ENCODE results near the gene MSRB2. TPM values are rescaled to one million over a fixed set of nuclear protein-coding genes. Genes with fewer than 3 reads are reported as not detected.
A peak's percentile ranks its signal among the peaks of the same experiment; 100 is the strongest.

The MSRB2 gene
- polyA plus RNA-seq, 4 donors: 42.2 to 52.0 (median 47.2) TPM

DNA sequence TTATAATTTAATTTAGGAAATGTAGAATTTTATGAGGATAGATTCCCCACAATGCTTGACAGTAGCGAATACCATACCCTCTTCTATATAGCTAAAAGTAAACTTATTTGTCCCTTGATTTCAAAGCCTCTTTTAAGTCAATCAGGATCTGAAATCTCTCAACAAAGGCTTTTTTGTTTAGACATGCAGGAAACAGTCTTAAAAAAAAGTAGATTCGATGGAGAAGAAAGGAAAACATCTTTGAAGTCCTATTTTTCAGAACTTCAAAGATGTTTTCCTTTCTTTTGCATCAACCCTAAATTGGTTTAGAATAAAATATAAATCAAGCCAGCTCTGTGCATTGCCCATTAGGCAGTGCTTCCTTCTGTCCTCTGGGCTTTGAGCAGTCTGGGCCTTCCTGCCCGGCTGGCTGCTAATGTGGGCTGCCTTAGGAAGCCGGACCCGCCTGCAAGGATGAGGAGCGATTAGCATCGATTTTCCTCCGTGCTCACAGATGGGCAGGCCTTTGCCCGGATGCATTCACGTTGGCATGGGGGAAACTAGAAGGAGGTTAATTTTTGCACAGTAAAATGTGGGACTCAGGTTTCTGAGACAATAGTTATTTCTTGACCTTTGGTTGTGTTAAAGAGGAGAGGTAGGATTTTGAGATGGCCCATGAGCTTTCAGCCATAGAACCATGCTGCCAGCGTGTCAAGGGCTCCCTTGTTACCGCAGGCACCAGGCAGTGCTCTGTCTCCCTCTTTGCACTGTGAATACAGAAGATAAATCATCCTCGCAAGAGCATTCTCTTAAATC lies 15.5 kb downstream of the MSRB2 start:
- DNase-seq (ENCODE audit: low read depth in 4 of 4, low spot score in 2 of 4): no peak

DNA sequence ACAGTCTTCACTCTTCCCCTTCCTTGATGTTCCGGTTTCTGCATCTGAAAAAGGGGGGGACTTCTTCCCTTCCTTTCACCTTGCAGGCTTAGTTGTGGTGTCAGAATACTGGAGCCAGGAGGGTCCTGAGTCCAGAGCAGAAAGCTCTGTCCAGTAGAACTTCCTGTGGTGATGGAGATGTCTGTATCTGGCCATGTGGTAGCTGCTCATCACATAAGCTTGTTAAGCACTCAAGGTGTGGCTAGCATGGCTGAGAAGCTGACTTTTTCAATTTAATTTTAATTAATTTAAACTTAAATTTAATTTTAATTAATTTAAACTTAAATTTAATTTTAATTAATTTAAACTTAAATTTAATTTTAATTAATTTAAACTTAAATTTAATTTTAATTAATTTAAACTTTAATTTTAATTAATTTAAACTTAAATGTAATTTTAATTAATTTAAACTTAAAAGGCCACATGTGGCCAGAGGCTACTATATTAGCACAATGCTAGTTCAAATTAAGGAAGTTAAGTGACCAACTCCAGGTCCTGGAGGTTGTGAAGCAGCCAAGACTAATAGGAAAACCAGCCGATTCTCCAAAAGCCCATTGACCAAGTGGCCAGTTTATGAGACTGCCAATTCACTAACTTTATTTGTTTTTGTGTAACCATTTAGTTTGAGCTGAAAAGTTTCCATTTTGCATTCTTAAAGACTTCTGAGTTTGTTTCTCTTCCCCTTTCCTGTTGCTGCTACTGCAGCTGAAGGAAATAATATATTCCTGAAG lies 16.3 kb downstream of the MSRB2 start:
- no peak for DNase-seq (ENCODE audit: low read depth in 4 of 4, low spot score in 2 of 4)

DNA sequence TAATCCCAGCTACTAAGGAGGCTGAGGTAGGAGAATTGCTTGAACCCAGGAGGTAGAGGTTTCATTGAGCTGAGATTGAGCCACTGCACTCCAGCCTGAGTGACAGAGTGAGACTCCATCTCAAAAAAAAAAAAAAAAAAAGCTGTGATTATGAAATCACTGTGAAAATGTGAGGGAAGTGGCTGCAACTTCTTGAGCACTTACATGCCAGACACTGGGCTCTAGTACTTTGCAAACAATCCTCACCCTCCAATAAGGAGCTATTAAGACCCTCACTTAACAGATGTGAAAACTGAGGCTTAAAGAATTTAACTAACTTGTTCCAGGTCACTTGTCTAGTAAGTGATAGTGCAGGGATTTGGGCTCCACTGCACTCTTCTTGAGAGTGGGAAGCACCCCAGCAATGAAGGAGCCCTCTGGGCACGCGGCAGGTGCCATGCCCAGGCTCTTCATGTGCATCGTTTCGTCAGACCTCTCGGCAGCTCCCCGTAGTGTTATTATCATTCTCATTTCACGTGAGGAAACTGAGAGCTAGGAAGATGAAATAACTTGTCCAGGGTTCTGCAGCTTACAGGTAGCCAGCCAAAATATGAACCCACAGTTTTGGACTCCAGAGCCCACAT lies 19.0 kb downstream of the MSRB2 start:
- DNase-seq (ENCODE audit: low read depth in 4 of 4, low spot score in 2 of 4): no peak

DNA sequence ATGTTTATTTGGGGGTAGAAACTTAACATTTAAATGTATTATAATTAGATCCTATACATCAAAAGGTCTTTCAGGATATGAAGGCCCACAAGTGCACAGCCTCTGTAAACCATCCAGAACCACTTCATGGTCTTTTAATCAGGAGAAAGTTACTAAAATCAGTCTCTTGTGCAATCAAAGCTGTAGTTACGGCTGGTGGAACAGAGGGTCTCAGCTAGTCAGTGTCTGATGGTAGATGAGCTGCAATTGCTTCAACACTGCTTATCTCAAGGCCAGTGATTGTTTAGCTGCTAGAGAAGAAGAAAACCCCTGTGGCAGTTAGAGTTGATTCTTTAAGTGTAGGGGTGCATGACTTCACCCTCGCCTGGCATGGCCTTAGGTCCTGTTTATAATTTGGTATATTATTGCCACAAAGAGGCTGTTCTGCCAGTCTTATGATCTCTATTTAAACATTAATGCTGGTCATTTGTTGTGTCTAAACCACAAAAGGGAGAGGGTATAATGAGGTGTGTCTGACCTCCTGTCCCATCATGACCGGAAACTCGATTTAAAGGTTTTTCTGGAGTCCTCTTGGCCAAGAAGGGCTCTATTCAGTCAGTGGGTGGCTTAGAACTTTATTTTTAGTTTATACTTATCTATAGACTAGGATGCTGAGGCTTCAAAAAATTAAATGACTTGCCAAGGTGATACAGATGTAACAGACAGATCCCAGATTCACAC lies 21.3 kb downstream of the MSRB2 start:
- no peak for DNase-seq (ENCODE audit: low read depth in 4 of 4, low spot score in 2 of 4)

DNA sequence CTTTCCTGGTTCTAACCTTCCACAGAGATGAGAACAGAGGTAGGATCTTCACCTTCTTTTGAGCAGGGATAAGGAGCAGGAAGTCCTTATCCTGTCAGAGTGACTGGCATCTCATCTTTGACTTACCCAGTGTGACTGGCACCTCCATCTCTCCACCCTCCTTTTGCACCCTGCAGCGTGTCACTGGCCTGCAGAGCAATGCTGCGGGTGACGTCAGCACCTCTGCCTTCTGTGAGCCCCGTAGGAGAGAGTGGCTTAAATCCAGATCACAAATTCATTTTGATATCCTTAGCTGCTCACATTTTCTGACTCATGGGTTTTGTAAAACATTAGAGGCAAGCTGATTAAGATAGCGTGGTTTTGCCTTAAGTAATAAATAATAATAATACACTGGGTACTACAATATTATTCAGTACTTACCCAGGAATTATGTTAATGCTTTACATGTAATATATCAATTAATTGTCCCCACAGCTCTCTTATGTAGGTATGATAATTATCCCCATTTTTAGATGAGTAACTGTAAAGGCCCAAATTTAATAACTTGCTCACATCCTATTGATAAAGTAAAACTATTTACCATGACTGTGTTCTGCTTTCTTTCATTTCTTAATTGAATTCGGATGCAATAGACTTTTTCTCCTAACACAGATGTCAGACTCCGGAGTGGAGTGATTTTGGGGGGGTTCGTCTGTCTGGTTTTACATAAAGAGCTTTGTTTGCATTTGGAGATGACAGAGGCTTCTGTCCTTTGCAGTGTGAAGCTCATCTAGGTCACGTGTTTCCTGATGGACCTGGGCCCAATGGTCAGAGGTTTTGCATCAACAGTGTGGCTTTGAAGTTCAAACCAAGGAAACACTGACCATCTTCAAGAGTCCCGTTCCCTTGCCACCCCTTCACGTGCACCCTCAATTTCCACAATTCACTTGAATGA lies 24.9 kb downstream of the MSRB2 start:
- DNase-seq (ENCODE audit: low read depth in 4 of 4, low spot score in 2 of 4): no peak

DNA sequence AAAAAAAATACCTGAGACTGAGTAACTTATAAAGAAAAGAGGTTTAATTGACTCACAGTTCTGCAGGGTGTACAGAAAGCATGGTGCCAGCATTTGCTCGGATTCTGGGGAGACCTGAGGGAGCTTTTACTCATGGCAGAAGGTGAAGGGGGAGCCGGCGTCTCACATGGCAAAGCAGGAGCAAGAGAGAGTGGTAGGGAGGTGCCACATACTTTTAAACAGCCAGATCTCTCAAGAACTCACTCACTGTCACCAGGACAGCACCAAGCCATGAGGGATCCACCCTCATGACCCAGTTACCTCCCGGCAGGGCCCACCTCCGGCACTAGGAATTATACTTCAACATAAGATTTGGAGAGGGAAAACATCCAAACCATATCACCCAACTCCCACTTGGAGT lies 25.8 kb downstream of the MSRB2 start:
- DNase-seq (ENCODE audit: low read depth in 4 of 4, low spot score in 2 of 4): no peak

DNA sequence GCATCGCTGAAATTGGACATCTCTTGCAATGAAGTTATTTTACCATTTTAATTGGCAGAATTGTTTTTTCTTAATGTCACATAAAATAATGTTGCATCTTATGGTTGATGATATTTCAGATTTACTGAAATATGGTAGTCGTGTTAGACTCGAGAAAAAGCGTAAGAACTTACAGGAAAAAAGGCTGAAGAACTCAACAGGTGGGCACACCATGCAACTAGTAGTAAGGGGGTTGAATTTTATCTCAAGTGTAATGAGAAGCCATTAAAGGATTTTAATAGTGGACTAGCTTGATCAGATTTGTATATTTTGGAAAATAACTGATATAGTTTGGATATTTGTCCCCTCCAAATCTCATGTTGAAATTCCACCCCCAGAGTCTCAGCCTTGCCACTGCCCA lies 41.1 kb downstream of the MSRB2 start:
- no peak for DNase-seq (ENCODE audit: low read depth in 4 of 4, low spot score in 2 of 4)

DNA sequence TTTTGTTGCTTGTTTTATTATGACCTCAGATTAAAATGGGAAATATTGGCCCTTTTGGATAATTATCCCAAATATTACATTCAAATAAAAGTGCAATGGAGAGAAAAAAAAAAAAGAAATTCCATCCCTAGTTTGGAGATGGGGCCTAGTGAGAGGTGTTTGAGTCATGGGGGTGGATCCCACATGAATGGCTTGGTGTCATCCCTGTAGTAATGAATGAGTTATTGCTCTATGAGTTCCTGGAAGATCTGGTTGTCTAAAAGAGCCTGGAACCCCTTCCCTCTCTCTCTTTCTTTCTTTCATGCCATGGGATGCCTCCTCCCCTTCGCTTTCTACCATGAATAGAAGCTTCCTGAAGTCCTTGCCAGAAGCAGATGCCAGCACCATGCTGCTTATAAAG lies 44.3 kb downstream of the MSRB2 start:
- DNase-seq (ENCODE audit: low read depth in 4 of 4, low spot score in 2 of 4): no peak

DNA sequence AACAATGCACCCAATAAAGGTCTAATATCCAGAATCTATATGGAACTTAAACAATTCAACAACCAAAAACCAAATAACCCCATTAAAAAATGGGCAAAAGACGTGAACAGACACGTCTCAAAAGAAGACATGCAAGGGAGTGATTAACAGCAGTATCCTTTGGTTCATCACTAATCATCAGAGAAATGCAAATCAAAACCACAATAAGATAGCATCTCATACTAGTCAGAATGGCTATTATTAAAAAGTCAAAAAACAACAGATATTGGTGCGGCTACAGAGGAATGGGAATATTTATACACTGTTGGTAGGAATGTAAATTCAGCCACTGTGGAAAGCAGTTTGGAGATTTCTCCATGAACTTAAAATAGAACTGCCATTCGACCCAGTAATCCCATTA lies 46.6 kb downstream of the MSRB2 start:
- no peak for DNase-seq (ENCODE audit: low read depth in 4 of 4, low spot score in 2 of 4)

DNA sequence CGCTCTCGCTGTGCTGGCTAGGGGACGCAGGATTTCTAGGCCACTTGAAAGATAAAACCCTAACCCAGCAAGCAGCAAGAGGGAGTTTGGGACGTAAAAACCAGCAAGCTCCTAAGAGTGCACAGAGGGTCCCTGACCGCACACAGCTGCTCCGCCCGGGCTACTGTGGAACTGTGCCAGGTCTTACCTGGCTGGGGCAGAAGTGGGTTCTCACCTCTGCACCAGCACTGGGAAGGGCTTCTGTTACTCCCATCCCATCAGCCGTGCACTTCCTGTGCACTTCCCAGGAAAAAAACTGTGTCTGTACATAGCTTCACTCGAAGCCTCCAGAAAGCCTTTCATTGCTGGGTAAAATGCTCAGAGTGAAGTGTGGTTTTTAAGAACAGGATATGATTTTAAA lies 50.9 kb downstream of the MSRB2 start:
- DNase-seq (ENCODE audit: low read depth in 4 of 4, low spot score in 2 of 4): peak in 1 of 4 donors; percentile 7

DNA sequence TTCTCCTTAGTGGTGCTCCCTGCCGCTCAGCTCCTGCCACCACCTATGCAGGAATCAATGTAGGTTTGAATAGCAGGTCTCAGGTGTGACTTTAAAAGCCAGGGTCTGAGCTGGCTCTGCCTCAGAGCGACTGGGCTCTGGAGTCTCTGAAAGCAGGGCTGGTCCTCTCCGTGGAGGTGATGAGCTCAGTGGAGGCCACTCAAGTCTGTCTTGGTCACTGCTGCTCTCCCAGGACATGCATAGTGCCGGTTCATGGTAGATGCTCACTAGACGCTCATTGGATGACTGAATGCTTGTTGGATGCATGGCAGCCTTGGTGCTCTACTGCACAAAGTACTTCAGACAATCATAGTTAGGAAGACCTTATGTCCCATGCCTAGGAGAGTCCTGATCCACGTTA lies 51.7 kb downstream of the MSRB2 start:
- no peak for DNase-seq (ENCODE audit: low read depth in 4 of 4, low spot score in 2 of 4)

DNA sequence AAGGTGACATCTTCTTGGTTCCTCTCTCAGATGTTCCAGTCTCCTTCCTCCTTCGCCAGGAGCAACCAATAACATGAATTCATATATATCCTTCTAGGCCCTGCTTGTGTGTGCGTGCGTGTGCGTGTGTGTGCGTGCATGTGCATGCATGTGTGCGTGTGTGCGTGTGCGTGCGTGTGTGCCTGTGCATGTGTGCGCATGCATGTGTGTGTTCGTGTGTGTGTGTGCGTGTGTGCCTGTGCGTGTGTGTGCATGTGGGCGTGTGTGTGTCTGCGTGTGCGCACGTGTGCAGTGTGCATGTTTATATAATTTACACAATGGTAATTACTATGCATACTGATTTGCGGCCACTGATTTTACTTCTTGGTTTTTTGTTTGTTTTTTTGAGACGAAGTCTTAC lies 52.8 kb downstream of the MSRB2 start:
- DNase-seq (ENCODE audit: low read depth in 4 of 4, low spot score in 2 of 4): no peak

DNA sequence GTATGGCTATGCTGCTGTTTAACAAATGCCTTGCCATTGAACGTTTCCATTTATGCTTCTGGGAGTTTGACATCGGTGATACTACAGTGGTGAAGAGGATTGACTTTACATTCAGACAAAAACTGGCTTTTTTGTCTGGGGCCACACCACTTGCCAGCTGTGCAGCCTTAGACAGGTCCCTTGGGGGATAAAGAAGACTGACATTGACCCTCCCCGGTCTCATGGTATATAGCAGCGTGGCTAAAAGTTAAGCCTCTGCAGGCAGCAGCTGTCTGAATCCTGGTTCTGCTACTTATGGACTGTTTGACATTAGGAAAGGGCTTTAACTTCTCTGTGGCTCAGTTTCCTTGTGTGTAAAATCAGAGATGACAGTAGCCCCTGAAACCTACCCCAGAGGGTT lies 54.7 kb downstream of the MSRB2 start:
- DNase-seq (ENCODE audit: low read depth in 4 of 4, low spot score in 2 of 4): no peak

DNA sequence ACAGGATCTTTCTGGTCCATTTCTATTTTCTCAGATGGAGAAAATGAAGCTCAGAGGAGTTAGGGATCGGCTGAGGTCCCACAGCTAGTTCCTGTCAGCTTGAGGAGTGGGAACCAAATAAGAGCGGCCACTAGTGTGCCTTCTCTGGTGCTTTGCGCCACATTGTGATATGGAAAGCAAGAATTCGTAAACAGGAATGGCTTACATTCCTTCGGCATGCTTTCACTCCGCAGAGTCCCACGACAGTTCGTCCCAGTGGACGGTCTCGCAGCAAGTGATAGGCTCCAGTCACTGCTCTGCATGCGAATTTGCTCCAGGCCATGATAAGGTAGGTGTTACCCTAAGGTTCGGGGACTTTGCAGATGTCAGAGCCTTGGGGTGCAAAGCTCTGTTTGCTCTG lies 55.2 kb downstream of the MSRB2 start:
- no peak for DNase-seq (ENCODE audit: low read depth in 4 of 4, low spot score in 2 of 4)

DNA sequence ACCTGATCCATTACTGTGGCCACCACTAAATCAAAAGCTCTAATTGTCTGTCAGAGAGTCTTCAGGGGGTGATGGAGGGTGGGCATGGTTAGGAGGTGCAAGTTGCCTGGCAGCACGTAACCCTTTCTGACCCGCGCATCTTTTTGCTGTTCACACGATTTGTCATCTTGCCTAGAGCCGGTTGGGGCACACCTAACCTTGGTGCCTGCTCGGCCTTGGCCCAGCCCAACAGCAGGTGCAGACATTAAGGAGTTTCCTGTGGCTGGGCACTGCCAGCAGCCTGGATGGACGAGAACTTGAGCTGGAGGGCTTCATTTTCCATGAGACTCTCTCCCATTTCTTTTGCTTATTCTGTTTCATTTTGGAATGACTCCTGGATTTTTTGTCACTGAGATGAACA lies 55.7 kb downstream of the MSRB2 start:
- no peak for DNase-seq (ENCODE audit: low read depth in 4 of 4, low spot score in 2 of 4)

DNA sequence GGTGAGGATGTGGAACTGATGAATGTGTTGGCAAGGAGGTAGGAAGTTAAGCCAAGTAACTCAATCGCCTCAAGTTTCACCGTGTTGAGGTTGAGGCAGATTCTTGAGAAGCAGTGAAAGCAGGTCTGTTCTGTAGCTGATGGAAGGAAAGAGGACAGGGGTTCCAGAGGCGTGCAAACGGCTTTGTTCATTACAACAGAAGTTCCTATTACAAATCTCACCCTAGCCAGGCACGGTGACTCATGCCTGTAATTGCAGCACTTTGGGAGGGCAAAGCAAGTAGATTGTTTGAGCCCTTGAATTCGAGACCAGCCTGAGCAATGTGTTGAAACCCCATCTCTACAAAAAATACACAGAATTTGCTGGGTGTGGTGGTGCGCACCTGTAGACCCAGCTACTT lies 59.8 kb downstream of the MSRB2 start:
- DNase-seq (ENCODE audit: low read depth in 4 of 4, low spot score in 2 of 4): no peak

DNA sequence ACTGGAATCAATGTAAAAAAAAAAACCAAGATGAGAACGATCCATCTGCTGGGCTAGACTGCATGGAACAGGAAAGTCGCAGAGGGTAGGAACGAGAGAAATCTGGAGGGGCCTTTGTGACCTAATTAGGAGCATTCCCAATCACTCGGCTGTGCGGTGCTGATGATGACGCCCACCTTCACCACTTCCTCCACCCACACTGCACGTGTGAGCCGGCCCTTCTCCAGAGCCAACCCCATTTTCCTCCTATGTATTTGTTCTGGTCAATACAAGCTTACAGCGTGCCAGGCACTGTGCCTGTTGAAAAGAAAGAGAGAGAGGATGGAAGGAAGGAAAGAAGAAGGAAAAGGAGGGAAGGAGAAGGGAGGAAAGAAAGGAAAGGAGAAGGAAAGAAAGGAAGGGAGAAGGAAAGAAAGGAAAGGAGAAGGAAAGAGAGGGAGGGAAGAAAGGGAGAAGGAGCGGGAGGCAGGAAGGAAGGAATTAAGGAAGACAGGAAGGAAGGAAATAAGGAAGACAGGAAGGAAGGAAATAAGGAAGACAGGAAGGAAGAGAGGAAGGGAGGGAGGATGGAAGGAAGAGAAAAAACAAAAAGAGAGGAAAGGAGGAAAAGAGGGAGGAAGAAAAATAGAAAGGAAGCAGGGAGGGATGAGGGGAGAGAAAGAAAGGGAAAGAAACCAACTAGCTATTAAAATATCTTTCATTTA lies 61.2 kb downstream of the MSRB2 start:
- no peak for DNase-seq (ENCODE audit: low read depth in 4 of 4, low spot score in 2 of 4)

DNA sequence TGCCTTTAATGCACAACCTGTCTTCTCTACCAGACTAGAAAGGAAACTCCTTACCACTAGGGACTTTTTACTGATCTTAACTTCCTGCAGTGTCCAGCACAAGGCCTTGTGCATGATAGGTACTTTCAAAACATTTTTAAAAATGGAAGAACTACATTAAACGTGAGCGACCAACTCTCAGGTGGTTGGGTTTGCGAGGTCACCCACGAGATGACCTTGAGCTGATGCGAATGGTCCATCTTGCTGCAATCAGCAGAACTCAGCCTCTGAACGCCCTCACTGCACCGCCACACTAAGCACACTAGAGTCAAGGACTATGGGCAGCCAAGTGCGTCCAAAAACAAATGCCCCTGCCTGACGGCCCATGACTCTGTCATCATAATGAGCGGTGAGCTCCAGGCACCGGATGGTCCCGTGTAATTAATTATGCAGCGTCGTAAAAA lies 61.9 kb downstream of the MSRB2 start:
- DNase-seq (ENCODE audit: low read depth in 4 of 4, low spot score in 2 of 4): no peak

DNA sequence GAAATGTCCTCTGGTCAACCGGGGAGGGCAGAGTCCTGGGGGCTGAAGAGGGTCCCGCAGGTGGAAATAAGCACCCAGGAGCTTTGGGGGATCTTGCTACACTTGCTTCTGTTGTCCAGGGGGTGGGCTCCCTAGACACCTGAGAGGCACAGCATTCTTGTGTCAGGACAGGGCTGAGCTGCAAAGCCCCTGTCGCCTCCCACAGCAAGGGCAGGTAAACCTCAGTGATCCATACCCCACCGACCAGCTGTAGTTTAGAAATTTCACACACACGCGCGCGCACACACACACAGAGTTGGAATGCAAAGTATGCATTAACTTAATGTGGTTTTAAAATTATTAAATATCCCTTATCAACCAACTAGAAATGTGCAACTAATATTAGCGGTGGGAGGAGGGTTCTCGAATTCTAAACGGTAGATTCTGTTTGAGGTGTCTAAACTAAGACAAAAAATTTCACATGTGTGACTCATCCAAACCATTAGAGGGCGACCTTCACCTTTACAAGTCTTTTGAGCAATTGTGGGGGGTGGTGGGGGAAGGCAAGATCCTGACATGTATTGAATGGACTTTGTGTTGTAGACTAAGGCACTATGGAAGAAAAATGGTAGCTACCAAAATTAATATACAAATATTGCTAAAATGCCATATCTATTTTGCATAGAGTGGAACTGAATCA lies 62.5 kb downstream of the MSRB2 start:
- no peak for DNase-seq (ENCODE audit: low read depth in 4 of 4, low spot score in 2 of 4)
